ENCODE measurements around the gene LIMCH1. TPM values are rescaled to one million over a fixed set of nuclear protein-coding genes. Genes with fewer than 3 reads are reported as not detected.

LIMCH1 gene
- total and polyA plus RNA-seq, 7 donors, result 0.46 to 26.0 (median 6.7) TPM

DNA sequence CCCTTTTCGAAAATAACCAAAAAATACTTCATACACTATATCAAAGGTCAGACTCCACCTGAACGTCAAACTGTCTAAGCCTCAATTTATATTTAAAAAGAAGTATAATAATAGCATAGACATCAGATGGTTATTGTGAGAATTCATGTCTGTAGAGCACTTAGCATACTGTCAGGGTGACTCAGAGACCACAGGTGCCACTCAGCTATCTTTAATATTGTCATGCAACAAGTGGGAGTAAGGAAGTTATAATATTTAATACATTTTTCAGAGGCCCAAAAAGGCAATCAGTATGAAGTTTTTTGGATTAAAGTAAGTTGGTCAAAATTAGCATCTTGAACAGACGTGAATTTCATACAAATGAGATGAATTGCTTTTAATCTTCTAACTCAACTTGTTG is 117.2 kb downstream of the LIMCH1 start:
- Histone ChIP-seq H3K4me1 (peaks cover 0 to 8% (median 1%) of the 10 kb centered on the region in 4 donors), H3K36me3 (peaks cover 0 to 13% (median 0%) of the 10 kb centered on the region in 4 donors), H3K27me3 (no peaks in the 10 kb centered on the region), H3K4me3 (no peak overlapping the region), H3K9me3 (no peaks in the 10 kb centered on the region), H3K27ac (no peak overlapping the region)
- intact Hi-C loops (cut with DNase I), result no loop called here
- no peak for TF ChIP-seq POLR2A (IDR thresholded peaks at IDR 0.05)
- TF ChIP-seq, protein P1, sequence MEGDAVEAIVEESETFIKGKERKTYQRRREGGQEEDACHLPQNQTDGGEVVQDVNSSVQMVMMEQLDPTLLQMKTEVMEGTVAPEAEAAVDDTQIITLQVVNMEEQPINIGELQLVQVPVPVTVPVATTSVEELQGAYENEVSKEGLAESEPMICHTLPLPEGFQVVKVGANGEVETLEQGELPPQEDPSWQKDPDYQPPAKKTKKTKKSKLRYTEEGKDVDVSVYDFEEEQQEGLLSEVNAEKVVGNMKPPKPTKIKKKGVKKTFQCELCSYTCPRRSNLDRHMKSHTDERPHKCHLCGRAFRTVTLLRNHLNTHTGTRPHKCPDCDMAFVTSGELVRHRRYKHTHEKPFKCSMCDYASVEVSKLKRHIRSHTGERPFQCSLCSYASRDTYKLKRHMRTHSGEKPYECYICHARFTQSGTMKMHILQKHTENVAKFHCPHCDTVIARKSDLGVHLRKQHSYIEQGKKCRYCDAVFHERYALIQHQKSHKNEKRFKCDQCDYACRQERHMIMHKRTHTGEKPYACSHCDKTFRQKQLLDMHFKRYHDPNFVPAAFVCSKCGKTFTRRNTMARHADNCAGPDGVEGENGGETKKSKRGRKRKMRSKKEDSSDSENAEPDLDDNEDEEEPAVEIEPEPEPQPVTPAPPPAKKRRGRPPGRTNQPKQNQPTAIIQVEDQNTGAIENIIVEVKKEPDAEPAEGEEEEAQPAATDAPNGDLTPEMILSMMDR (IDR thresholded peaks at IDR 0.05), result no peak
- no peak for TF ChIP-seq POLR2AphosphoS5 (IDR thresholded peaks at IDR 0.05)
- TF ChIP-seq EP300 (IDR thresholded peaks at IDR 0.05), result no peak
- no peak for DNase-seq
- 90 to 91% methylated on average over 3 of the region's 3 CpGs for WGBS, 2 donors

DNA sequence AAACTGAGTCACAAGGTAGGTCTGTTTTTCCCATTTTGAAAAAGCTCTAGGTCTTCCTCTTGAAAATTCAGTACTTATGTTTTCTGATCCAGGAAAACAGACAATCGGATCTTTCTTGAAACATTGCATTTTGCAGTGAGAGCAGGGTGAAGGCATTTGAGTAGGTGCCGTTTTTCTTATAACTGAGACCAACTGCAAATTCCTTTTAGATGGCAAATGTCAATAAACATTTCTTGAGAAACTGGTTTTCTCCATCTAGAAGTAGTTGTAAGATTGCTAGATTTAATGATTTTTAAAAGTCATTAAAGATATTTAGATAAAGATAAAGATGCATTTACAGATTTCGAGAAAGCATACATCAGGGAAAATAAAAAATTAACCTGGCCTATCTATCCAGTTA is 118.1 kb downstream of the LIMCH1 start:
- TF ChIP-seq EP300 (IDR thresholded peaks at IDR 0.05), result no peak
- no peak for TF ChIP-seq POLR2AphosphoS5 (IDR thresholded peaks at IDR 0.05)
- TF ChIP-seq, protein P1 (IDR thresholded peaks at IDR 0.05), result no peak
- TF ChIP-seq POLR2A (IDR thresholded peaks at IDR 0.05), result no peak
- no peak for DNase-seq
- H3K36me3 ChIP-seq, result peaks cover 0 to 8% (median 0%) of the 10 kb centered on the region in 4 donors
- H3K27me3 ChIP-seq, result no peaks in the 10 kb centered on the region
- no peak overlapping the region for H3K27ac ChIP-seq
- intact Hi-C loops (cut with DNase I), result no loop called here
- peaks cover 0 to 8% (median 1%) of the 10 kb centered on the region in 4 donors for H3K4me1 ChIP-seq
- 74 to 83% methylated on average over 3 of the region's 3 CpGs for WGBS, 2 donors
- H3K9me3 ChIP-seq, result no peaks in the 10 kb centered on the region
- H3K4me3 ChIP-seq, result no peak overlapping the region

DNA sequence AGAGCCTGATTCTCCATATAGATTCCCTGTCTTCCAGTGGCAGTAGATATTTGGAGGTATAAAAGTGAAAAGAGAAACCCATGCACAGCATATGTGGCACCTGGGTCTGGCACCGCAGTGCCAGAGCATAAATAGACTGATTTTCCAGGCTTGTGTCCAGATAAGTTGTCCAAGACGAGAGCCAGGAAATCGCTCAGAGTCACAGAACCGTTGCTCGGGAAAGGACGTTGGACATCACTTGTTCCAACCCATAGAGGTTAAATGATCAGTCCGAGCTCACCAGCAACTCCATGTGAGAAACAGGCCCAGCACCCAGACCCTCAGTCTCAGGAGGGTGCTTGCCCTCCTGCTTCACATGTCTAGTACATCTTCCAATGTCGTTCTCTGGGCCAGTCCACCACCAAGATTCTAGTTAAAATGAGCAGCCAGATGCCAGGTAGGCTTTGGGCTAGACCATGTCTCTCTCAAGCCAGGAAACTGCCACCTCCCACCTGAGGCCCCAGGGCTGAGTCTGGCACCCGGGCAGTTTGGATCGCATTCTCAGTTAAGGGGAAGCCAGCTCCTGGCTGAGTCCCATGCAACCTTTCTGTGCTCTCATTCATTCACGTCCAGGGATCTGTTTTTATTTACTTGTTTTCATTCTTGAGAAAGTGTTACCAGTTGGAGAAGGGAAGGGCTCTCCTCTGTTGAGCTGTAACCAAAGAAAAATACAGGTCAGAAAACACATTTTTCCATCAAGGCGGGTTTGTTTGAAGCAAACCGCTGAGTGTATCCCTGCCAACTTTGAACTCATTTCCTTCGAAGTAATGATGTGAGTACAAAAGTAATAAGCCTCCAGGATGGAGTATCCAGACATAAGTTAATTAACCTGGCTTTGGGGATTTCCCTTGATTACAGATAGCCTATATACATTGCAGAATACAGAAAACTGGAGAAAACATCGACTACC is 118.9 kb downstream of the LIMCH1 start:
- peaks cover 0 to 8% (median 0%) of the 10 kb centered on the region in 4 donors for H3K36me3 ChIP-seq
- H3K4me1 ChIP-seq, result peaks cover 0 to 8% (median 1%) of the 10 kb centered on the region in 4 donors
- no peak for DNase-seq
- WGBS, 2 donors, result 67 to 79% methylated on average over 15 of the region's 15 CpGs
- no peaks in the 10 kb centered on the region for H3K9me3 ChIP-seq
- TF ChIP-seq POLR2A (IDR thresholded peaks at IDR 0.05) (no peak), EP300 (IDR thresholded peaks at IDR 0.05) (no peak), POLR2AphosphoS5 (IDR thresholded peaks at IDR 0.05) (no peak)
- TF ChIP-seq, protein P1 (IDR thresholded peaks at IDR 0.05), result no peak
- H3K27ac ChIP-seq, result peak overlapping the region in 1 of 4 donors; percentile 27
- intact Hi-C loops (cut with DNase I), result no loop called here
- no peak overlapping the region for H3K4me3 ChIP-seq
- no peaks in the 10 kb centered on the region for H3K27me3 ChIP-seq

DNA sequence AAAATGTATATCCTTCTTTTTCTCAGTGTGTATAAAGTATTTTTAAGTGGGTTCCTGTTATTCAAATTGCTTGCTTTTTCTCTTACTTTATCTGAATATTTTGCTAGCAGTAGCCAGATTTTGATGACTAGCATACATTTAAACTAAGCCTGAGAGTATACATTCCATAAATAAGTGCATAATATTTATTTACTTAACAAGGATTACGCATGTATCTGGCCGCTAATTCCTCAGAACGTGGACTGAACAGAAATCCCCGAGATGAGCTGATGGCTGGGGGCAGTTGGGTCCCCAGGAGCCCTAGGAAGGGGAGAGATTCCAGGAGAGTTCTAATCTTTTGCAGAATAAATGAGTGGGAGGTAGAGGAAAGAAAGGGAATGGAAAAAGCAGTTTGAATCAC is 119.6 kb downstream of the LIMCH1 start:
- intact Hi-C loops (cut with DNase I), result no loop called here
- TF ChIP-seq EP300 (IDR thresholded peaks at IDR 0.05) (no peak), POLR2AphosphoS5 (IDR thresholded peaks at IDR 0.05) (no peak), POLR2A (IDR thresholded peaks at IDR 0.05) (no peak)
- TF ChIP-seq, protein P1 (IDR thresholded peaks at IDR 0.05), result no peak
- Histone ChIP-seq H3K9me3 (no peaks in the 10 kb centered on the region), H3K27ac (no peak overlapping the region), H3K4me3 (no peak overlapping the region), H3K4me1 (peaks cover 0 to 8% (median 1%) of the 10 kb centered on the region in 4 donors), H3K36me3 (peaks cover 0 to 5% (median 0%) of the 10 kb centered on the region in 4 donors), H3K27me3 (no peaks in the 10 kb centered on the region)
- DNase-seq, result no peak
- WGBS, 2 donors, result 72% methylated on average over 4 of the region's 4 CpGs
